ENCODE measurements around the gene VPS41. TPM values are rescaled to one million over a fixed set of nuclear protein-coding genes. Genes with fewer than 3 reads are reported as not detected.

Gene VPS41
- total and polyA plus RNA-seq, 4 donors, result 9.2 to 24.1 (median 16.1) TPM

DNA sequence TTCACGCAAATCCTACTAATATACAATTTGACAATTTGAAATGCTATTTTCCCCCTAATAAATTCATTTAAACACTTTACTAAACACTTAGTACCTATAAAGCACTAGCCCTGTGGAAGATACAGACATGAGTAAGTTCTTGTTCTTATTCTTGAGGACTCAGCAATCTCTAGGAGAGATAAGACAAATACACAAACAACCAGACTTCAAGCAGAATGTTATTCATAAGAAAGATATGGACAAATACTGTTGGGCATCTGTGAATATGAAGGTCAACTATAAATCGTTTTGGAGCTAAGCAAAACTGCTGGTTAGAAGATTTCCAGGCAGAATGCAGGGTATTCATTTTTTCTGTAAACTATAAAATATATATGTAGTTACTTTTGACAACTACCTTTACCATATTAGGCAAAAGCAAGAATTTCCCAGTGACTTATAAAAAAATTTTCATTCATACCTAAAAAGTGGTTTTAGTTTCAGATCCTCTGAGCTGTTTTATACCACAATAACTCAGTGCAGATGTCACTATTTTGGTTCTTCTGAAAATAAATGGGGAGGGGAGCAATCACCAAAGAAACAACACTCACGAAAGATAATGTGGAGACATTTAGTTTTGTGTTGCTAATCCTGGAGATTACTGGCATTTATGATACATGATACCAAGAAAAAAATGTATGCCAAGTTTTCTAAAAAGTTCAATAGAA, 3.8 kb downstream of the VPS41 start:
- Histone ChIP-seq H3K27ac (ENCODE audit: low read depth in 1 of 2, low read length in 2 of 2) (no peak overlapping the region), H3K9ac (ENCODE audit: low read depth in 1 of 2, low read length in 2 of 2) (no peak overlapping the region), H3K4me1 (ENCODE audit: control insufficient read depth in 4 of 4, insufficient read depth in 4 of 4, low read length in 3 of 4) (peaks cover 0 to 8% (median 5%) of the 10 kb centered on the region in 4 donors), H3K36me3 (ENCODE audit: control insufficient read depth in 4 of 4, insufficient read depth in 3 of 4, low read depth in 1 of 4, low read length in 3 of 4) (no peaks in the 10 kb centered on the region), H3K4me3 (ENCODE audit: low read depth in 1 of 3, low read length in 3 of 3) (no peak overlapping the region), H3K9me3 (ENCODE audit: control insufficient read depth in 4 of 4, low read length in 3 of 4) (no peaks in the 10 kb centered on the region), H3K27me3 (ENCODE audit: control insufficient read depth in 4 of 4, insufficient read depth in 4 of 4, low read length in 3 of 4) (no peaks in the 10 kb centered on the region)
- TF ChIP-seq RXRA (IDR thresholded peaks at IDR 0.05) (no peak), NR2F2 (IDR thresholded peaks at IDR 0.05) (no peak), GABPA (IDR thresholded peaks at IDR 0.05 in 1 of 2, conservative IDR thresholded peaks at IDR 0.05 in 1 of 2) (no peak), HNF4G (IDR thresholded peaks at IDR 0.05) (no peak), FOXA1 (IDR thresholded peaks at IDR 0.05) (no peak), EGR1 (IDR thresholded peaks at IDR 0.05; ENCODE audit: low read depth in 2 of 2) (no peak), JUND (IDR thresholded peaks at IDR 0.05) (no peak), TAF1 (conservative IDR thresholded peaks at IDR 0.05) (no peak), YY1 (IDR thresholded peaks at IDR 0.05) (no peak), SP1 (IDR thresholded peaks at IDR 0.05) (no peak), RAD21 (IDR thresholded peaks at IDR 0.05) (no peak), HNF4A (conservative IDR thresholded peaks at IDR 0.05) (no peak), FOXA2 (IDR thresholded peaks at IDR 0.05) (no peak)
- TF ChIP-seq, protein P1, sequence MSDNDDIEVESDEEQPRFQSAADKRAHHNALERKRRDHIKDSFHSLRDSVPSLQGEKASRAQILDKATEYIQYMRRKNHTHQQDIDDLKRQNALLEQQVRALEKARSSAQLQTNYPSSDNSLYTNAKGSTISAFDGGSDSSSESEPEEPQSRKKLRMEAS (IDR thresholded peaks at IDR 0.05), result no peak
- TF ChIP-seq, protein P2, sequence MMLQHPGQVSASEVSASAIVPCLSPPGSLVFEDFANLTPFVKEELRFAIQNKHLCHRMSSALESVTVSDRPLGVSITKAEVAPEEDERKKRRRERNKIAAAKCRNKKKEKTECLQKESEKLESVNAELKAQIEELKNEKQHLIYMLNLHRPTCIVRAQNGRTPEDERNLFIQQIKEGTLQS (IDR thresholded peaks at IDR 0.05), result no peak
- TF ChIP-seq, protein P3, sequence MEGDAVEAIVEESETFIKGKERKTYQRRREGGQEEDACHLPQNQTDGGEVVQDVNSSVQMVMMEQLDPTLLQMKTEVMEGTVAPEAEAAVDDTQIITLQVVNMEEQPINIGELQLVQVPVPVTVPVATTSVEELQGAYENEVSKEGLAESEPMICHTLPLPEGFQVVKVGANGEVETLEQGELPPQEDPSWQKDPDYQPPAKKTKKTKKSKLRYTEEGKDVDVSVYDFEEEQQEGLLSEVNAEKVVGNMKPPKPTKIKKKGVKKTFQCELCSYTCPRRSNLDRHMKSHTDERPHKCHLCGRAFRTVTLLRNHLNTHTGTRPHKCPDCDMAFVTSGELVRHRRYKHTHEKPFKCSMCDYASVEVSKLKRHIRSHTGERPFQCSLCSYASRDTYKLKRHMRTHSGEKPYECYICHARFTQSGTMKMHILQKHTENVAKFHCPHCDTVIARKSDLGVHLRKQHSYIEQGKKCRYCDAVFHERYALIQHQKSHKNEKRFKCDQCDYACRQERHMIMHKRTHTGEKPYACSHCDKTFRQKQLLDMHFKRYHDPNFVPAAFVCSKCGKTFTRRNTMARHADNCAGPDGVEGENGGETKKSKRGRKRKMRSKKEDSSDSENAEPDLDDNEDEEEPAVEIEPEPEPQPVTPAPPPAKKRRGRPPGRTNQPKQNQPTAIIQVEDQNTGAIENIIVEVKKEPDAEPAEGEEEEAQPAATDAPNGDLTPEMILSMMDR (IDR thresholded peaks at IDR 0.05; ENCODE audit: low read depth, low read length, missing input control), result no peak
- TF ChIP-seq, protein P4, sequence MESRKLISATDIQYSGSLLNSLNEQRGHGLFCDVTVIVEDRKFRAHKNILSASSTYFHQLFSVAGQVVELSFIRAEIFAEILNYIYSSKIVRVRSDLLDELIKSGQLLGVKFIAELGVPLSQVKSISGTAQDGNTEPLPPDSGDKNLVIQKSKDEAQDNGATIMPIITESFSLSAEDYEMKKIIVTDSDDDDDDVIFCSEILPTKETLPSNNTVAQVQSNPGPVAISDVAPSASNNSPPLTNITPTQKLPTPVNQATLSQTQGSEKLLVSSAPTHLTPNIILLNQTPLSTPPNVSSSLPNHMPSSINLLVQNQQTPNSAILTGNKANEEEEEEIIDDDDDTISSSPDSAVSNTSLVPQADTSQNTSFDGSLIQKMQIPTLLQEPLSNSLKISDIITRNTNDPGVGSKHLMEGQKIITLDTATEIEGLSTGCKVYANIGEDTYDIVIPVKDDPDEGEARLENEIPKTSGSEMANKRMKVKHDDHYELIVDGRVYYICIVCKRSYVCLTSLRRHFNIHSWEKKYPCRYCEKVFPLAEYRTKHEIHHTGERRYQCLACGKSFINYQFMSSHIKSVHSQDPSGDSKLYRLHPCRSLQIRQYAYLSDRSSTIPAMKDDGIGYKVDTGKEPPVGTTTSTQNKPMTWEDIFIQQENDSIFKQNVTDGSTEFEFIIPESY (IDR thresholded peaks at IDR 0.05), result no peak
- TF ChIP-seq, protein P5, sequence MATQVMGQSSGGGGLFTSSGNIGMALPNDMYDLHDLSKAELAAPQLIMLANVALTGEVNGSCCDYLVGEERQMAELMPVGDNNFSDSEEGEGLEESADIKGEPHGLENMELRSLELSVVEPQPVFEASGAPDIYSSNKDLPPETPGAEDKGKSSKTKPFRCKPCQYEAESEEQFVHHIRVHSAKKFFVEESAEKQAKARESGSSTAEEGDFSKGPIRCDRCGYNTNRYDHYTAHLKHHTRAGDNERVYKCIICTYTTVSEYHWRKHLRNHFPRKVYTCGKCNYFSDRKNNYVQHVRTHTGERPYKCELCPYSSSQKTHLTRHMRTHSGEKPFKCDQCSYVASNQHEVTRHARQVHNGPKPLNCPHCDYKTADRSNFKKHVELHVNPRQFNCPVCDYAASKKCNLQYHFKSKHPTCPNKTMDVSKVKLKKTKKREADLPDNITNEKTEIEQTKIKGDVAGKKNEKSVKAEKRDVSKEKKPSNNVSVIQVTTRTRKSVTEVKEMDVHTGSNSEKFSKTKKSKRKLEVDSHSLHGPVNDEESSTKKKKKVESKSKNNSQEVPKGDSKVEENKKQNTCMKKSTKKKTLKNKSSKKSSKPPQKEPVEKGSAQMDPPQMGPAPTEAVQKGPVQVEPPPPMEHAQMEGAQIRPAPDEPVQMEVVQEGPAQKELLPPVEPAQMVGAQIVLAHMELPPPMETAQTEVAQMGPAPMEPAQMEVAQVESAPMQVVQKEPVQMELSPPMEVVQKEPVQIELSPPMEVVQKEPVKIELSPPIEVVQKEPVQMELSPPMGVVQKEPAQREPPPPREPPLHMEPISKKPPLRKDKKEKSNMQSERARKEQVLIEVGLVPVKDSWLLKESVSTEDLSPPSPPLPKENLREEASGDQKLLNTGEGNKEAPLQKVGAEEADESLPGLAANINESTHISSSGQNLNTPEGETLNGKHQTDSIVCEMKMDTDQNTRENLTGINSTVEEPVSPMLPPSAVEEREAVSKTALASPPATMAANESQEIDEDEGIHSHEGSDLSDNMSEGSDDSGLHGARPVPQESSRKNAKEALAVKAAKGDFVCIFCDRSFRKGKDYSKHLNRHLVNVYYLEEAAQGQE (IDR thresholded peaks at IDR 0.05), result no peak
- DNase-seq (ENCODE audit: low spot score), result no peak
- 83% methylated on average over 3 of the region's 3 CpGs for WGBS

Measured in liver (tissue), 9 donors.